Left kidney (tissue), 2 donors: ENCODE measurements around the gene GCAT. TPM values are rescaled to one million over a fixed set of nuclear protein-coding genes. Genes with fewer than 3 reads are reported as not detected.
A peak's percentile ranks its signal among the peaks of the same experiment; 100 is the strongest.

Experiments used
- DNase-seq: peaks from one replicate; pipeline ENCODE4 v3.0.0-alpha.2; 2013
- polyA plus RNA-seq: library from polyadenylated mRNA; unstranded; fragments of 120-200 nt; gene quantifications from one replicate; pipeline ENCODE4 v1.2.1, GENCODE V29; 2013; ENCODE audit not compliant: insufficient read length

Gene GCAT
- polyA plus RNA-seq, 1 donor, result 13.5 TPM

DNA sequence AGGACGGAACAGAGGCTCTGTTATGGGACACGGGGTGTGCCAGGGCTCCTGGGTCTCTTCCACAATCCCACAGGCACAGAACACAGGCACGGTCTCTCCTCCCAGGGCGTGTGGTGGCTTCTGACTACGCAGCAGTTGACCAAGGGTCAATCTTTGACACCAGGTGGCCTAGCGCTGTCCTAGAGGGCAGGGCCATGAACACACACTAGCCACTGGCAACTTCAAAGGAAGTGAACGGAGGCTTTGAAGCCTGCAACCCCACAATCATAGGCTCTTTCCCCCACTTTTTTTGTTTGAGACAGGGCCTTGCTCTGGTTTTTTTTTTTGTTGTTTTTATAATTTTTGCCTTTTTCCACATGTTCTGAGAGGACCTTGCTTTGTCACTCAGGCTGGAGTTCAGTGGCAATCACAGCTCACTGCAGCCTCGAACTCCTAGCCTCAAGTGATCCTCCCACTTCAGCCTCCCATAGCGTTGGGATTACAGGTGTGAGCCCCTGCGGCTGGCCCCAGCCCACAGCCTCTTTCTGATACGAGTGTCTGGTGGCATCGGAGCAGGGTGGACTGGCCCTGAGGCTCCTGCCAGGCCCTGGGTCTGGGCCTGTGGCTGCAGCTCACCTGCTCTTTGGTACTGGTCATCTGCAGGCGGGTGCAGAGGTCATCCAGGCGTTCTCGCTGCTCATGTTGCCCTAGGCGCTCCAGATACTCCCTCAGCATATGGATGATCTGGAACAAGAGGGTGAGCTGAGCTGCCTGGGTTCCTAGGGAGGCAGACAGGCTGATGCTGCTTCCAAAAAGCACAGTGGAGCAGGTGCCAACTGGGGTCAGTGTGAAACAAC is 24.5 kb downstream of the GCAT start:
- DNase-seq, result no peak

GRCh38 chr22:37842015-37842793 is 34.5 kb downstream of the GCAT start:
- no peak for DNase-seq

- DNase-seq, result no peak
Observed at GRCh38 chr22:37843741-37844089, 36.0 kb downstream of the GCAT start.

DNA sequence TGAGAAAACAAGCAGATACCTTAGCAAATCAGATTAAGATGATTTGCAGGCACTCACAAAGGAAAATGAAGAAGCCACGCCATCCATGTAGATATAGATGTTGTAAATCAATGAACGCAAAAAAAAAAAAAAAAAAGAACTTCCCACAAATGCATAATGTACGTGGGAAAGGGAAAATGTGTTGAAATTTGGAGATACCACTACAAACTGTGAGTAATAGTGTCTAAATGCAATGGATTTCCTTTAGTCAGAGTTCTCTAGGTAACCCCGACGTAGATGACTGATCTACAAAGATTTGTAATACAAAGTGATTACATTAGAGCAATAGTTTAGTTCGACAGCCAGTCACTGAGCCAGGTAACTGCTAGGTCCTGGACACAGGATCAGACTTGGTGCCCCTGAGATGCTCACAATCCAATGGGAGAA is 37.2 kb downstream of the GCAT start:
- DNase-seq, result no peak

DNA sequence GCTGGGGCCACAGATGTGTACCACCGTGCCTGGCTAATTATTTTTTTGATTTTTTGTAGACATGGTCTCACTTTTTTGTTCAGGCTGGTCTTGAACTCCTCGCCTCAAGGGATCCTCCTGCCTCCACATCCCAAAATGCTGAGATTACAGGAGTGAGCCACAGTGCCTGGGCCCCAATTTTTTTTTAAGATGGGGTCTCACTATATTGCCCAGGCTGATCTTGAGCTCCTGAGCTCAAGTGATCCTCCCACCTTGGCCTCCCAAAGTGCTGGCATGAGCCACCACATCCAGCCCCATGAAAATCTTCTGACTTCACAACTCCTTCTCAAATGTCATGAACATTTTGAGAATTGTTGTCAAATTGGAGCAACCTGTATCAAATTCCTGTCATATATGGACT is 38.7 kb downstream of the GCAT start:
- DNase-seq, result no peak

DNA sequence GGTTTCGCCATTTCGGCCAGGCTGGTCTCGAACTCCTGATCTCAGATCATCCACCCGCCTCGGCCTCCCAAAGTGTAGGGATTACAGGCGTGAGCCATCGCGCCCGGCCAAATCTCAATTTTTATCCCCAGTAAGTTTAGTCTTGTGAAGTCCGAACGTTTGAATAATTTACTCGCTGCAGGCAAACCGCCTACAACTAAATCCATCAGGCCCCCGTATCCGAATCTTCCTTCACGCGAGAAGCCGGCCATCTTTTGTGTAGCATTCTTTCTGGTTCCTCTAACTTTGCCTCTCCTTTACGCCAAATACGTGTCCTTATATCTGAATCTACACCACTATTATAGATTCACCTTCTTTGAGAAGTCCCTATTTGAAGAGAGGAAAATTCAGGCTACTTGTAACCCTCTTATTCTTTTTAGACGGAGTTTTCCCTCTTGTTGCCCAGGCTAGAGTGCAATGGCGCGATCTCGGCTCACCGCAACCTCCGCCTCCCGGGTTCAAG is 40.9 kb downstream of the GCAT start:
- no peak for DNase-seq

- DNase-seq, result peak; percentile 88
Observed at GRCh38 chr22:37849089-37849751, 41.5 kb downstream of the GCAT start, which contains the start of gene EIF3L. Gene EIF3L, plus strand, starts transcription at chr22:37849419. Its CDS starts 31 bp downstream, at chr22:37849450.

- no peak for DNase-seq
Observed at GRCh38 chr22:37850801-37851200, 43.1 kb downstream of the GCAT start.

DNA sequence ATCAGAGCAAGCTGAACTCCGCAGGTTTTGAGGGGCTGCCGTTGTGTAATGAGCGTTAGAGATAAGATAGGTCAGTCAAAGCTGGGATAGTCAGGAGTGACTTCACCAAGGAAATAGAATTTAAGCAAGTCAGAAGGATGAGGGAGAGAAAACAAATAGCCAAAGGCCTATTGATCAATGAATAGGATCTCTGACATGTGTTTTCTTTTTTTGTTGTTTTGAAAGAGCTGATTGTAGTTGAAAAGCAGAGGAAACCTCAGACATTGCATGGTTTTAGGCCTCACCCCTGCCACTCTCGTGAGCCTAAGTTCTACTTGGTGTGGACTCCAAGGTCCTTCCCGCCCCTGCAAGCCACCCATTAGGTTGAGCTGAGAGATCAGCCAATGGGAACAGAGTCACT is 44.7 kb downstream of the GCAT start:
- no peak for DNase-seq

GRCh38 chr22:37854946-37855345 is 47.2 kb downstream of the GCAT start:
- no peak for DNase-seq

DNA sequence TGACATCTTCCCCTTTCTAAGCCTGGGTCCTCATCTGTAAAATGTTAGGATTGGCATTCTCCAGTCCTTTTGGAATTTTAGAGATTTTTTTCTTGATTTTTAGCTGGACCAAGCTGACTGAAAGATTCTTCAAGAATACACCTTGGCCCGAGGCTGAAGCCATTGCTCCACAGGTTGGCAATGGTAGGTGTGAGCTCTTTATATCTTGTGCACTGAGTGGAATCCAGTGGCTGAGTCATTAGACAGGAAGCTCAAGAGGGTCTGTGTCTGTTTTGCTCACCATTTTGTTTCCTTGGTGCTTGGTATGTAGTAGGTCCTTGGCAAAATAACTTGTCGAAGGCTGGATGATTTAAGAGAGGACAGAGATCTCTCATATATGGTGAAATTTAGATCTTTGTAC is 47.7 kb downstream of the GCAT start:
- DNase-seq, result no peak

- no peak for DNase-seq
Observed at GRCh38 chr22:37860796-37861421, 53.2 kb downstream of the GCAT start.

- no peak for DNase-seq
Observed at GRCh38 chr22:37862570-37863325, 55.0 kb downstream of the GCAT start.

GRCh38 chr22:37865510-37865909 is 57.8 kb downstream of the GCAT start:
- DNase-seq, result no peak

Other genes with a start within 250 kb of the GCAT start
- gene CDC42EP1, start 247.5 kb upstream of the GCAT start, polyA plus RNA-seq, result 30.8 TPM
- gene LGALS2, start 227.8 kb upstream of the GCAT start, polyA plus RNA-seq, result 34.6 TPM
- 69.4 TPM for gene GGA1, start 199.1 kb upstream of the GCAT start, polyA plus RNA-seq
- 27.1 TPM for gene SH3BP1, start 168.3 kb upstream of the GCAT start, polyA plus RNA-seq
- gene PDXP, start 149.2 kb upstream of the GCAT start, polyA plus RNA-seq, result 15.4 TPM
- 326 TPM for gene LGALS1, start 132.3 kb upstream of the GCAT start, polyA plus RNA-seq
- gene NOL12, start 121.6 kb upstream of the GCAT start, polyA plus RNA-seq, result 19.9 TPM
- gene TRIOBP, start 110.9 kb upstream of the GCAT start, polyA plus RNA-seq, result 62.9 TPM
- gene GALR3, start 15.4 kb downstream of the GCAT start, polyA plus RNA-seq, result not detected
- gene ANKRD54, start 36.4 kb downstream of the GCAT start, polyA plus RNA-seq, result 27.8 TPM
- gene EIF3L, start 41.5 kb downstream of the GCAT start, polyA plus RNA-seq, result 1,085 TPM
- gene MICALL1, start 98.4 kb downstream of the GCAT start, polyA plus RNA-seq, result 26.2 TPM
- gene C22orf23, start 145.7 kb downstream of the GCAT start, polyA plus RNA-seq, result 5.9 TPM
- gene POLR2F, start 145.8 kb downstream of the GCAT start, polyA plus RNA-seq, result 61.8 TPM
- 1.3 TPM for gene SOX10, start 176.6 kb downstream of the GCAT start, polyA plus RNA-seq
- 37.2 TPM for gene PICK1, start 249.5 kb downstream of the GCAT start, polyA plus RNA-seq